H9 (cell line): Measurements from ENCODE around the gene BICRAL. TPM values are rescaled to one million over a fixed set of nuclear protein-coding genes. Genes with fewer than 3 reads are reported as not detected.
"Not testable (repeated sequence)": the region's sequence is repeated elsewhere in the genome, so short reads cannot be mapped to it uniquely, and the experiment has no call there.

ENCODE experiments used
- DNase-seq: peaks from one replicate; pipeline ENCODE4 v3.0.0-alpha.2; 2017
- H2AFZ ChIP-seq: one replicate; pipeline ENCODE4 v1.6.1; 2013; ENCODE audit warnings: mild to moderate bottlenecking, low read length, control low read depth, moderate library complexity
- H2AK5ac ChIP-seq: 2 replicates; pipeline ENCODE4 v1.6.1; 2013; ENCODE audit warnings: low read length, control low read depth, mixed read lengths; ENCODE audit not compliant: insufficient read length
- H2BK120ac ChIP-seq: one replicate; pipeline ENCODE4 v1.6.1; 2013; ENCODE audit warnings: low read depth, mild to moderate bottlenecking, low read length, control low read depth, inconsistent platforms; ENCODE audit not compliant: poor library complexity, severe bottlenecking
- H2BK12ac ChIP-seq: 2 replicates; pipeline ENCODE4 v1.6.1; 2013; ENCODE audit warnings: low read length, control low read depth, mixed read lengths, low read depth; ENCODE audit not compliant: insufficient read length
- H2BK15ac ChIP-seq: 2 replicates; pipeline ENCODE4 v1.6.1; 2013; ENCODE audit warnings: low read depth, low read length, control low read depth
- H2BK20ac ChIP-seq: one replicate; pipeline ENCODE4 v1.6.1; 2013; ENCODE audit warnings: low read depth, mild to moderate bottlenecking, low read length, control low read depth, inconsistent platforms; ENCODE audit not compliant: poor library complexity, severe bottlenecking
- H2BK5ac ChIP-seq: 2 replicates; pipeline ENCODE4 v1.6.1; 2013; ENCODE audit warnings: low read length, control low read depth, mixed read lengths; ENCODE audit not compliant: insufficient read length
- H3K14ac ChIP-seq: 2 replicates; pipeline ENCODE4 v1.6.1; 2013; ENCODE audit warnings: low read length, control low read depth; ENCODE audit not compliant: insufficient read depth
- H3K18ac ChIP-seq: 2 replicates; pipeline ENCODE4 v1.6.1; 2013; ENCODE audit warnings: low read depth, mild to moderate bottlenecking, mixed read lengths, low read length, control low read depth; ENCODE audit not compliant: insufficient read length
- H3K23ac ChIP-seq: 2 replicates; pipeline ENCODE4 v1.6.1; 2013; ENCODE audit warnings: low read length, control low read depth, mixed read lengths, low read depth; ENCODE audit not compliant: insufficient read length
- H3K23me2 ChIP-seq: 2 replicates; pipeline ENCODE4 v1.6.1; 2013; ENCODE audit warnings: low read depth, mild to moderate bottlenecking, mixed read lengths, low read length, control low read depth; ENCODE audit not compliant: insufficient read length, poor library complexity, severe bottlenecking
- H3K27ac ChIP-seq: 2 replicates; pipeline ENCODE4 v1.5.1; 2013; ENCODE audit warnings: low read length, control low read depth, mixed read lengths, low read depth; ENCODE audit not compliant: insufficient read length
- H3K27me3 ChIP-seq: 2 replicates; pipeline ENCODE4 v1.6.1; 2013; ENCODE audit warnings: low read length, control low read depth, inconsistent platforms; ENCODE audit not compliant: insufficient read depth
- H3K4ac ChIP-seq: 2 replicates; pipeline ENCODE4 v1.6.1; 2013; ENCODE audit warnings: low read depth, mild to moderate bottlenecking, control low read depth, inconsistent platforms, low read length, moderate library complexity
- H3K4me1 ChIP-seq: 2 replicates; pipeline ENCODE4 v1.6.1; 2013; ENCODE audit warnings: low read length, control low read depth, inconsistent platforms; ENCODE audit not compliant: insufficient read depth
- H3K4me2 ChIP-seq: 2 replicates; pipeline ENCODE4 v1.6.1; 2013; ENCODE audit warnings: low read length, control low read depth, mixed read lengths; ENCODE audit not compliant: insufficient read length, insufficient read depth
- H3K56ac ChIP-seq: 2 replicates; pipeline ENCODE4 v1.6.1; 2013; ENCODE audit warnings: low read depth, mild to moderate bottlenecking, mixed read lengths, low read length, control low read depth; ENCODE audit not compliant: insufficient read length
- H3K79me1 ChIP-seq: 2 replicates; pipeline ENCODE4 v1.6.1; 2013; ENCODE audit warnings: low read depth, mild to moderate bottlenecking, moderate library complexity, low read length, control low read depth, inconsistent platforms; ENCODE audit not compliant: insufficient read depth, poor library complexity, severe bottlenecking
- H3K79me2 ChIP-seq: 2 replicates; pipeline ENCODE4 v1.6.1; 2013; ENCODE audit warnings: low read length, control low read depth, inconsistent platforms; ENCODE audit not compliant: insufficient read depth
- H3K9ac ChIP-seq: 2 replicates; pipeline ENCODE4 v1.6.1; 2013; ENCODE audit warnings: low read length, control low read depth, mixed read lengths; ENCODE audit not compliant: insufficient read length; ENCODE audit errors: extremely low read depth
- H3K9me3 ChIP-seq: one replicate; pipeline ENCODE4 v1.6.1; 2013; ENCODE audit warnings: low read depth, low read length, inconsistent platforms; ENCODE audit not compliant: control insufficient read depth
- H3T11ph ChIP-seq: one replicate; pipeline ENCODE4 v1.6.1; 2013; ENCODE audit warnings: mild to moderate bottlenecking, low read length, control low read depth, inconsistent platforms
- H4K20me1 ChIP-seq: one replicate; pipeline ENCODE4 v1.6.1; 2013; ENCODE audit not compliant: control insufficient read depth, insufficient read length, insufficient read depth
- H4K5ac ChIP-seq: 2 replicates; pipeline ENCODE4 v1.6.1; 2013; ENCODE audit warnings: low read depth, mild to moderate bottlenecking, mixed read lengths, low read length, control low read depth; ENCODE audit not compliant: insufficient read length
- H4K8ac ChIP-seq: replicated peaks from 2 replicates; pipeline ENCODE4 v1.6.1; 2013; ENCODE audit warnings: low read length, control low read depth, mixed read lengths, low read depth; ENCODE audit not compliant: insufficient read length
- H4K91ac ChIP-seq: 2 replicates; pipeline ENCODE4 v1.6.1; 2013; ENCODE audit warnings: low read depth, mild to moderate bottlenecking, moderate library complexity, mixed read lengths, low read length, control low read depth; ENCODE audit not compliant: insufficient read length
- H3K27ac Mint-ChIP-seq, 3 experiments: 2 replicates in 2 of 3; 3 replicates in 1 of 3; pipeline ENCODE4 v1.8.0; 2020 to 2021; ENCODE audit warnings: mixed read lengths in 3 of 3, mild to moderate bottlenecking in 1 of 3, moderate library complexity in 1 of 3
- H3K27me3 Mint-ChIP-seq: 2 replicates; pipeline ENCODE4 v1.8.0; 2021; ENCODE audit warnings: low read depth, mild to moderate bottlenecking, moderate library complexity, mixed read lengths
- H3K36me3 Mint-ChIP-seq, 3 experiments: 2 replicates in 2 of 3; 3 replicates in 1 of 3; pipeline ENCODE4 v1.8.0; 2020 to 2021; ENCODE audit warnings: low read depth in 3 of 3, mixed read lengths in 3 of 3; ENCODE audit not compliant: insufficient read depth in 1 of 3
- H3K4me1 Mint-ChIP-seq, 2 experiments: 2 replicates each; pipeline ENCODE4 v1.8.0; 2020; ENCODE audit warnings: mixed read lengths in 2 of 2
- H3K4me3 Mint-ChIP-seq, 2 experiments: 2 replicates in 1 of 2; 3 replicates in 1 of 2; pipeline ENCODE4 v1.8.0; 2020 to 2021; ENCODE audit warnings: mild to moderate bottlenecking in 2 of 2, mixed read lengths in 2 of 2, moderate library complexity in 1 of 2
- H3K9me3 Mint-ChIP-seq, 2 experiments: 2 replicates in 1 of 2; 3 replicates in 1 of 2; pipeline ENCODE4 v1.8.0; 2020; ENCODE audit warnings: mild to moderate bottlenecking in 2 of 2, mixed read lengths in 2 of 2, moderate library complexity in 1 of 2
- CTCF ChIP-seq: fragments of 200-600 bp; sonication (generic); conservative IDR thresholded peaks from 3 replicates; pipeline ENCODE4 v1.8.0; 2021; ENCODE audit warnings: antibody characterized with exemption, mild to moderate bottlenecking
- WGBS: extraction: QIAGEN DNeasy Blood & Tissue Kit; methylation state at CpG from one replicate; pipeline ENCODE4 v1.1.7; 2013; ENCODE audit warnings: missing lambda C conversion rate, low lambda C conversion rate, mixed read lengths; ENCODE audit not compliant: insufficient read length; ENCODE audit errors: extremely low coverage; 5-methylcytosine and 5-hydroxymethylcytosine counted together
- long read RNA-seq: library from polyadenylated mRNA; unstranded; transcript quantifications from one replicate; pipeline ENCODE4 v2.0.0, GENCODE V29; 2020
- total RNA-seq: library from RNA; stranded (reverse); gene quantifications from 2 replicates; pipeline ENCODE4 v1.2.1, GENCODE V29; 2021

The BICRAL gene
- 9.7 and 9.8 TPM in 2 replicates for total RNA-seq
- long read RNA-seq, full-length matches to known transcripts: 1 of 9 reads
- long read RNA-seq, partial matches to known transcripts: 2 of 9 reads
- long read RNA-seq, other reads (novel, unspliced or antisense): 6 of 9 reads

DNA sequence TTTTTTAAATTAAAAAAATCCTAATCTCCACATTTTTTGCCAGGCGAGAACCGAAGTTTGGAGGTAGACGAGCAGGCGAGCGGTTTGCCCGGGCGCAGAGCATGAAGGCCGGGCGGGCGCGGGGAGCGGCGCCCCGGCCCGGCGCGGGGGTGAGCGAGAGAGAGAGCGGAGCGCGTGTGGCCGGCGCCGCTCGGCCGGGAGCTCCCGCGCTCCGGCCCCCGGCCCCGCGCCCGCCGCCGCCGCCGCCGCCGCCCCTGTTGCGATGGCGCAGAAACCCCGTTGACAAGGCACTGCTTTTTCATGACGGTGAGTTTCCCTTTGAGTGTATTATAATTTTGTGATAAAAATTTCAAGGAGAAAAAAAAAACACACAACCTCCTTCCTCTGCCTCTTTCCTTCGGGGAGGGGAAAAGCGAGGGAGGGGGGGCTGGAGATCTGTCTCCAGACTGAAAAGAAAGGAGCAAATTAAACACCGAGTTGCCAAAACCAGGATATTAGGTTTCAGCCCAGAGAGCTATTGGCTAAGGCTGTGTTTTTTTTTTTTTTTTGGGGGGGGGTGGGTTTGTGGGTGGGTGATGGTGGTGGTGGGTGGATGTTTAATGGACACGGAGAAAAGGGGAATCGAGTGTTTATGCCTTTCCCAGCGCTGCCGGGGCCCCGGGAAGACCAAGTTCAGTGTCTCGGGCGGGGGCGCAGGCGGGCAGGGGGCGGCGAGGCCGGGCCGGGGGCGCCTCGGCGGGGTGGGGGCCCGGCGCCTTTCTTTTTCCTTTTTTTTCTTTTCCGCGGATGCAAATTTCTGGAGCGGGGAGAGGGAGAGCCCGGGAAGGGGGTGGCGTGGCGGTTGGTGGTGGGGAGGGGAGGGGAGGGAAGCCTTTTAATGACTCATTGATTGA is at the start of gene BICRAL:
Gene BICRAL (plus strand): TSS at position 257 of the 893 bp plus-strand sequence. CDS start 39,971 bp downstream, outside the sequence.
- Mint-ChIP-seq H3K36me3 (peaks cover 1 to 13% (median 5%) of the 10 kb centered on the region in 3 experiments; a peak in 6 of 7 replicates), H3K4me1 (peaks cover 16 to 19% of the 10 kb centered on the region in 2 experiments), H3K9me3 (no peaks in the 10 kb centered on the region), H3K27ac (peak within 1 kb of the TSS; percentile 100), H3K4me3 (peak within 1 kb of the TSS; percentile 93 to 95), H3K27me3 (peaks cover 1% of the 10 kb centered on the region; the same call in 1 of the 2 replicates)
- Histone ChIP-seq H4K8ac (no peak within 1 kb of the TSS), H3K4me1 (no peaks in the 10 kb centered on the region), H3K9ac (peak within 1 kb of the TSS; percentile 92), H2BK5ac (peak within 1 kb of the TSS; percentile 49), H2BK120ac (peak within 1 kb of the TSS; percentile 98), H3K23me2 (no peaks in the 10 kb centered on the region), H3T11ph (no peak within 1 kb of the TSS), H2AK5ac (no peak within 1 kb of the TSS), H2BK15ac (no peak within 1 kb of the TSS), H3K4ac (no peak within 1 kb of the TSS; the same call in 1 of the 2 replicates), H2BK20ac (no peak within 1 kb of the TSS), H4K91ac (no peak within 1 kb of the TSS), H3K27me3 (no peaks in the 10 kb centered on the region), H3K9me3 (no peaks in the 10 kb centered on the region), H3K27ac (peak within 1 kb of the TSS; percentile 96), H4K5ac (no peak within 1 kb of the TSS), H2BK12ac (no peak within 1 kb of the TSS), H3K56ac (no peak within 1 kb of the TSS), H4K20me1 (no peaks in the 10 kb centered on the region), H3K14ac (peak within 1 kb of the TSS; percentile 98), H3K23ac (no peak within 1 kb of the TSS), H2AFZ (no peak within 1 kb of the TSS), H3K18ac (peak within 1 kb of the TSS; percentile 99), H3K4me2 (peak within 1 kb of the TSS; percentile 69), H3K79me2 (peaks cover 6% of the 10 kb centered on the region; the same call in 1 of the 2 replicates), H3K79me1 (peaks cover under 1% of the 10 kb centered on the region)
- WGBS: no CpG with 5 or more reads among the region's 70 CpGs
- TF ChIP-seq CTCF: no peak
- peak; percentile 43 for DNase-seq

DNA sequence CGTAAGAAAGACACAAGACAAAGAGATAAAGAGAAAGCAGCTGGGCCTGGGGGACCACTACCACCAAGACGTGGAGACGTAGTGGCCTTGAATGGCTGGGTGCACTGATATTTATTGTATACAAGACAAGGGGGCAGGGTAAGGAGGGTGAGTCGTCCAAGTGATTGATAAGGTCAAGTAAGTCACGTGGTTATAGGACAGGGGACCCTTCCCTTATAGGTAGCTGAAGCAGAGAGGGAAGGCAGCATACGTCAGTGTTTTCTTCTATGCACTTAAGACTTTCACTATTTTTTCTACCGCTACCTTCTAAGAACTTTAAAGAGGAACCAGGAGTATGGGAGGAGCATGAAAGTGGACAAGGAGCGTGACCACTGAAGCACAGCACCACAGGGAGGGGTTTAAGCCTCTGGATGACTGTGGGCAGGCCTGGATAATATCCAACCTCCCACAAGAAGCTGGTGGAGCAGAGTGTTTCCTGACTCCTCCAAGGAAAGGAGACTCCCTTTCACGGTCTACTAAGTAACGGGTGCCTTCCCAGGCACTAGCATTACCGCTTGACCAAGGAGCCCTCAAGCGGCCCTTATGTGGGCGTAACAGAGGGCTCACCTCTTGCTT is 47.9 kb upstream of the BICRAL start:
- H3K79me1 ChIP-seq, H3K79me2 ChIP-seq, H2BK5ac ChIP-seq, H3K4me3 Mint-ChIP-seq, H3K18ac ChIP-seq, H3K36me3 Mint-ChIP-seq, H4K91ac ChIP-seq, H2BK12ac ChIP-seq, H3K4me1 ChIP-seq, H3K27me3 Mint-ChIP-seq, H4K8ac ChIP-seq, H3K4me1 Mint-ChIP-seq, H3K27me3 ChIP-seq, H3K9ac ChIP-seq, H3K23me2 ChIP-seq, H3K27ac ChIP-seq, H3K56ac ChIP-seq, H3K4ac ChIP-seq, H3K4me2 ChIP-seq, H2AK5ac ChIP-seq, H3K14ac ChIP-seq, H3T11ph ChIP-seq, H2BK20ac ChIP-seq, H3K9me3 ChIP-seq, H4K5ac ChIP-seq, H2BK120ac ChIP-seq, H3K23ac ChIP-seq, H4K20me1 ChIP-seq, H3K9me3 Mint-ChIP-seq, H2AFZ ChIP-seq, H2BK15ac ChIP-seq, DNase-seq: not testable (repeated sequence)
- no CpG with 5 or more reads among the region's 13 CpGs for whole genome bisulfite sequencing
- 0 out of 7 replicates have a peak overlapping the region, but pooled peaks of 1 of the 3 experiments have one; percentile 23 for H3K27ac Mint-ChIP-seq
